Caco-2 (cell line): ENCODE measurements around the gene POLR1H. TPM values are rescaled to one million over a fixed set of nuclear protein-coding genes. Genes with fewer than 3 reads are reported as not detected.
A peak's percentile ranks its signal among the peaks of the same experiment; 100 is the strongest.

Experiments used
- BruUV-seq: library from RNA; stranded (reverse); fragments of 400-500 nt; replicated peaks from 2 replicates; lab custom pipeline; 2021; lab: Mats Ljungman, UMichigan
- CTCF ChIA-PET: fragments of 300-600 bp; sonication (Branson Sonifier 250); formaldehyde crosslinking; loops from one replicate; lab custom pipeline; 2022; ENCODE audit warnings: antibody characterized with exemption; lab: Charles Lee
- POLR2A ChIA-PET: fragments of 300-600 bp; sonication (Branson Sonifier 250); formaldehyde crosslinking; loops from one replicate; lab custom pipeline; 2022; ENCODE audit warnings: antibody characterized with exemption; lab: Charles Lee
- DNase-seq, 2 experiments: peaks; one replicate each; pipeline versions ENCODE4 v3.0.0 to v3.0.0-alpha.2; 2020 to 2022
- H3K27me3 ChIP-seq: replicated peaks from 2 replicates; pipeline ENCODE4 v1.6.0; 2011; ENCODE audit warnings: low read length; ENCODE audit not compliant: control insufficient read depth, insufficient read depth
- H3K36me3 ChIP-seq: 2 replicates; pipeline ENCODE4 v1.5.1; 2011; ENCODE audit warnings: low read length; ENCODE audit not compliant: control insufficient read depth, insufficient read depth
- H3K4me1 ChIP-seq: fragments of 250-450 bp; sonication (Bioruptor Pico); 2 replicates; pipeline ENCODE4 v1.5.1; 2020; ENCODE audit warnings: mild to moderate bottlenecking
- H3K4me3 ChIP-seq: 2 replicates; pipeline ENCODE4 v1.5.1; 2011; ENCODE audit warnings: low read depth, mild to moderate bottlenecking, control low read depth, low read length
- H3K9me3 ChIP-seq: fragments of 250-450 bp; sonication (Bioruptor Pico); 2 replicates; pipeline ENCODE4 v1.5.1; 2020; ENCODE audit warnings: mild to moderate bottlenecking, moderate library complexity
- H3K27ac Mint-ChIP-seq: one replicate; pipeline ENCODE4 v1.8.0; 2022; ENCODE audit warnings: mixed read lengths; ENCODE audit not compliant: unreplicated experiment
- H3K27me3 Mint-ChIP-seq: one replicate; pipeline ENCODE4 v1.8.0; 2022; ENCODE audit warnings: mixed read lengths; ENCODE audit not compliant: insufficient read depth, unreplicated experiment
- H3K36me3 Mint-ChIP-seq: one replicate; pipeline ENCODE4 v1.8.0; 2022; ENCODE audit warnings: mild to moderate bottlenecking, mixed read lengths; ENCODE audit not compliant: insufficient read depth, unreplicated experiment
- H3K4me1 Mint-ChIP-seq: one replicate; pipeline ENCODE4 v1.8.0; 2022; ENCODE audit warnings: low read depth, mixed read lengths; ENCODE audit not compliant: unreplicated experiment
- H3K4me3 Mint-ChIP-seq: one replicate; pipeline ENCODE4 v1.8.0; 2022; ENCODE audit warnings: mild to moderate bottlenecking, moderate library complexity, mixed read lengths; ENCODE audit not compliant: unreplicated experiment
- H3K9me3 Mint-ChIP-seq: one replicate; pipeline ENCODE4 v1.8.0; 2022; ENCODE audit warnings: mixed read lengths; ENCODE audit not compliant: unreplicated experiment
- CTCF ChIP-seq, 2 experiments: fragments of 200-600 bp in 1 of 2; IDR thresholded peaks; 1 replicate in 1 of 2; 2 replicates in 1 of 2; pipeline versions ENCODE4 v1.5.1 to v1.8.0; 2011 to 2022; ENCODE audit warnings: antibody characterized with exemption in 1 of 2, control low read depth in 1 of 2, inconsistent platforms in 1 of 2, low read depth in 1 of 2, low read length in 1 of 2, mild to moderate bottlenecking in 1 of 2, moderate library complexity in 1 of 2; ENCODE audit not compliant: insufficient read depth in 1 of 2, severe bottlenecking in 1 of 2, unreplicated experiment in 1 of 2
- intact Hi-C: fragments of 100-400 bp; cut with micrococcal nuclease; formaldehyde crosslinking; loops from one replicate; pipeline ENCODE4 v1.10.0; 2022; ENCODE audit not compliant: unreplicated experiment
- total RNA-seq: library from RNA; stranded (reverse); gene quantifications from 2 replicates; pipeline ENCODE4 v1.2.3, GENCODE V29; 2022

The POLR1H gene
- total RNA-seq, 1 experiment from 2014 or later = 27.6 TPM

- ChIA-PET CTCF (interaction anchor here (1.0 kb wide), 1 partner anchor 8 kb away, joined by 8 read pairs; no protein-coding TSS in a partner anchor), POLR2A (no interaction called here)
- TF ChIP-seq CTCF (IDR thresholded peaks at IDR 0.05; ENCODE audit: insufficient read depth in 1 of 2, low read depth in 1 of 2, low read length in 1 of 2, severe bottlenecking in 1 of 2, unreplicated experiment in 1 of 2) = no peak
- no peak for DNase-seq
- Mint-ChIP-seq H3K9me3 (no peaks in the 10 kb centered on the region), H3K36me3 (no peaks in the 10 kb centered on the region), H3K27ac (no peak overlapping the region), H3K4me3 (no peak overlapping the region), H3K4me1 (peaks cover 22% of the 10 kb centered on the region), H3K27me3 (no peaks in the 10 kb centered on the region)
- H3K36me3 ChIP-seq = no peaks in the 10 kb centered on the region
- H3K4me3 ChIP-seq = no peak overlapping the region
- intact Hi-C loops = no loop called here
- H3K9me3 ChIP-seq = no peaks in the 10 kb centered on the region
- H3K4me1 ChIP-seq = peaks cover 23% of the 10 kb centered on the region
- H3K27me3 ChIP-seq = no peaks in the 10 kb centered on the region
- no TSS peak for BruUV-seq
Observed at GRCh38 chr6:30111266-30111856, 50.3 kb downstream of the POLR1H start.

DNA sequence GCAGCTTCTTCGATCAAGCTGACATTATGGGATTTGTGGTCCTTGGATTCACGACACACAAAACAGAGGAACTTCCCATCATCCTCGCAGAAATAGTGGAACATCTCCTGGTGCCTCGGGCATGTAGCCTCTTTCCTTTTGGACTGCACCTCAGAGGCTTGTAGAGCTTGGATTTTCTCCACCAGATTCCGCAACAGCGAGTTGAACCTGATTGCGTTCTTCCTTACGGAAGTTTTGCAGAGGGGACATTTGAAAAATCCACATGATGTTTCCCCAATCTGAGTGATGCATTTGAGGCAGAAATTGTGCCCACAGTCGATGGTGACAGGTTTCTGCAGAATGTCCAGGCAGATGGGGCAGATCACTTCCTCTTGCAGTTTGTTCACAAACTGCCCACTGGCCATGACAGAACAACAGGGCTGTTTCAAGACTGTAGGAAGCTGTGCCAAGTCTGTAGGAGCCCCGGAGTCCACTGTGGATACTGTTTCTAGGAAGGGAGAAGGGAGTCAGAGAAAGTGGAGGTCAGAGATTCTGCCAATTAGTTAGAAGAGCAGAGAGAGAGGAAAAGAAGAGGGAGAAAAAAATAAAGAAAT lies 51.4 kb downstream of the POLR1H start:
- BruUV-seq = TSS peak; percentile 74
- Histone ChIP-seq H3K4me3 (no peak overlapping the region), H3K4me1 (peaks cover 23% of the 10 kb centered on the region), H3K27me3 (no peaks in the 10 kb centered on the region), H3K9me3 (no peaks in the 10 kb centered on the region), H3K36me3 (no peaks in the 10 kb centered on the region)
- CTCF ChIA-PET = interaction anchor here (0.6 to 1.8 kb wide), 3 partner anchors 9 to 328 kb away, joined by 3 to 8 read pairs (median 5); no protein-coding TSS in a partner anchor
- Mint-ChIP-seq H3K36me3 (no peaks in the 10 kb centered on the region), H3K27me3 (no peaks in the 10 kb centered on the region), H3K4me3 (no peak overlapping the region), H3K9me3 (no peaks in the 10 kb centered on the region), H3K4me1 (peaks cover 22% of the 10 kb centered on the region), H3K27ac (no peak overlapping the region)
- intact Hi-C loops = no loop called here
- no peak for DNase-seq
- no peak for TF ChIP-seq CTCF (IDR thresholded peaks at IDR 0.05; ENCODE audit: insufficient read depth in 1 of 2, low read depth in 1 of 2, low read length in 1 of 2, severe bottlenecking in 1 of 2, unreplicated experiment in 1 of 2)
- POLR2A ChIA-PET = no interaction called here

DNA sequence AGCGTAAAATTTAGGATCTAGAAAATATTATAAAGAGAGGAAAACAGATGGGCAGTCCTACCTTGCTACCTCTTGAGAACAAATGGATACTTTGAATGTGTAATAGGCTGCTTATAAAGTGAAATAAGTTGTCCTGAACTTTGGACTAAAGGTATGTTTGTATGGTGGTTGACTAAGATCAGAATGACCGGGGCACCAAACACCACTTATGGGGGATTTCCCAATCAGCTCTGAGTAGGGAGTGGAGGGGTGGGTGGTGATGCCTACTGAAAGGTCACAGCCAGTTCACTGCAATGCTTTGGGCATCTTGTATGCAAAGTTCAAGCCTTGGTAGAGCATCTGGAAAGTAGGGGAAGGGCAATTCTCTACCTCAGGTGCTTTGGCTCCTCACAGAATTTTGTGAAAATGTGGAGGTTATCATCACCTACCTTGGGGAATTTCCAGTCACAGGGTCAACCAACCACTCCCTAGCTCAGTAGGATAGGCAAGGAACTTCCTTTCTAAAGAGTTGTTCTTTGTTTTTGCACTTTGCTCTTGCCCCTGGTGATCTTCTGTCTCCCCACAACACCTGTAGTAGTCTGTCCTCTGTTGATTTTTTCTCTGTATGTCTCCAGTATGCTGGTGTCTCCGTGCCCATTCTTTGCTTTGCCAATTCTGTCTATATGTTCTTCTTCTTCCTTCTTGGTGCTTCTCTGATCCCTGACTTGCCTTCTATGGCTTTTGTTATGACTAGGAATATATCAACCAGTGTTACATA lies 52.1 kb downstream of the POLR1H start, which contains the start of gene TRIM31:
Gene TRIM31, minus strand, starts transcription at position 88 of the 757 bp plus-strand sequence. CDS start 285 bp downstream, outside the sequence.
- peaks cover 28% of the 10 kb centered on the region for H3K4me1 Mint-ChIP-seq
- intact Hi-C loops = no loop called here

More for the DNA sequence above, 52.1 kb downstream of the POLR1H start, which contains the start of gene TRIM31:
- DNase-seq = no peak
- Histone ChIP-seq H3K36me3 (no peaks in the 10 kb centered on the region), H3K4me1 (peaks cover 23% of the 10 kb centered on the region), H3K27me3 (no peaks in the 10 kb centered on the region), H3K4me3 (no peak within 1 kb of the TSS), H3K9me3 (no peaks in the 10 kb centered on the region)
- Mint-ChIP-seq H3K27ac (no peak within 1 kb of the TSS), H3K27me3 (no peaks in the 10 kb centered on the region), H3K4me3 (no peak within 1 kb of the TSS), H3K9me3 (no peaks in the 10 kb centered on the region), H3K36me3 (no peaks in the 10 kb centered on the region)
- no peak for TF ChIP-seq CTCF (IDR thresholded peaks at IDR 0.05; ENCODE audit: insufficient read depth in 1 of 2, low read depth in 1 of 2, low read length in 1 of 2, severe bottlenecking in 1 of 2, unreplicated experiment in 1 of 2)
- ChIA-PET CTCF (interaction anchor here (0.6 to 1.8 kb wide), 2 partner anchors 18 to 327 kb away, joined by 3 to 5 read pairs; no protein-coding TSS in a partner anchor), POLR2A (no interaction called here)
- no TSS peak for BruUV-seq
